DMS 273 (cell line): ENCODE measurements around the gene MTERF4.
"Not testable (repeated sequence)": the region's sequence is repeated elsewhere in the genome, so short reads cannot be mapped to it uniquely, and the experiment has no call there.

ENCODE experiments used
- DNase-seq: peaks from one replicate; lab custom pipeline; 2025; ENCODE audit not compliant: unreplicated experiment; lab: John Stamatoyannopoulos, UW

Gene MTERF4

GRCh38 chr2:241112046-241112445 is 10.0 kb upstream of the MTERF4 start:
- DNase-seq: no peak

- no peak for DNase-seq
These were observed 9.3 kb upstream of the MTERF4 start for GRCh38 chr2:241111440-241111805.

GRCh38 chr2:241110607-241111439 is 8.7 kb upstream of the MTERF4 start:
- DNase-seq: no peak

GRCh38 chr2:241110089-241110606 is 8.1 kb upstream of the MTERF4 start:
- DNase-seq: no peak

GRCh38 chr2:241109210-241110088 is 7.4 kb upstream of the MTERF4 start:
- DNase-seq: no peak

GRCh38 chr2:241108271-241109209 is 6.5 kb upstream of the MTERF4 start:
- no peak for DNase-seq

GRCh38 chr2:241107031-241107783 is 5.1 kb upstream of the MTERF4 start:
- DNase-seq: peak; percentile 28

GRCh38 chr2:241105641-241106040 is 3.6 kb upstream of the MTERF4 start:
- DNase-seq: peak; percentile 62

GRCh38 chr2:241104611-241105010 is 2.5 kb upstream of the MTERF4 start:
- not testable (repeated sequence) for DNase-seq

GRCh38 chr2:241103176-241103595 is 1.1 kb upstream of the MTERF4 start:
- DNase-seq: no peak

GRCh38 chr2:241099246-241099645 is 2.8 kb downstream of the MTERF4 start:
- no peak for DNase-seq

GRCh38 chr2:241096979-241097378 is 5.1 kb downstream of the MTERF4 start:
- no peak for DNase-seq

- no peak for DNase-seq
These were observed 6.3 kb downstream of the MTERF4 start for GRCh38 chr2:241095594-241096290.

GRCh38 chr2:241094924-241095420 is 7.1 kb downstream of the MTERF4 start:
- DNase-seq: no peak

GRCh38 chr2:241094172-241094571 is 7.9 kb downstream of the MTERF4 start:
- DNase-seq: no peak

GRCh38 chr2:241093133-241093781 is 8.8 kb downstream of the MTERF4 start:
- not testable (repeated sequence) for DNase-seq

- no peak for DNase-seq
These were observed 9.4 kb downstream of the MTERF4 start for GRCh38 chr2:241092677-241093076.

GRCh38 chr2:241091734-241092445 is 10.2 kb downstream of the MTERF4 start:
- DNase-seq: no peak
